H9 (cell line): ENCODE results near the gene PDPN. TPM values are rescaled to one million over a fixed set of nuclear protein-coding genes. Genes with fewer than 3 reads are reported as not detected.

Experiments used
- DNase-seq: peaks from one replicate; pipeline ENCODE4 v3.0.0-alpha.2; 2017
- H2AFZ ChIP-seq: one replicate; pipeline ENCODE4 v1.6.1; 2013; ENCODE audit warnings: mild to moderate bottlenecking, low read length, control low read depth, moderate library complexity
- H2AK5ac ChIP-seq: 2 replicates; pipeline ENCODE4 v1.6.1; 2013; ENCODE audit warnings: low read length, control low read depth, mixed read lengths; ENCODE audit not compliant: insufficient read length
- H2BK120ac ChIP-seq: one replicate; pipeline ENCODE4 v1.6.1; 2013; ENCODE audit warnings: low read depth, mild to moderate bottlenecking, low read length, control low read depth, inconsistent platforms; ENCODE audit not compliant: poor library complexity, severe bottlenecking
- H2BK12ac ChIP-seq: 2 replicates; pipeline ENCODE4 v1.6.1; 2013; ENCODE audit warnings: low read length, control low read depth, mixed read lengths, low read depth; ENCODE audit not compliant: insufficient read length
- H2BK15ac ChIP-seq: 2 replicates; pipeline ENCODE4 v1.6.1; 2013; ENCODE audit warnings: low read depth, low read length, control low read depth
- H2BK20ac ChIP-seq: one replicate; pipeline ENCODE4 v1.6.1; 2013; ENCODE audit warnings: low read depth, mild to moderate bottlenecking, low read length, control low read depth, inconsistent platforms; ENCODE audit not compliant: poor library complexity, severe bottlenecking
- H2BK5ac ChIP-seq: 2 replicates; pipeline ENCODE4 v1.6.1; 2013; ENCODE audit warnings: low read length, control low read depth, mixed read lengths; ENCODE audit not compliant: insufficient read length
- H3K14ac ChIP-seq: 2 replicates; pipeline ENCODE4 v1.6.1; 2013; ENCODE audit warnings: low read length, control low read depth; ENCODE audit not compliant: insufficient read depth
- H3K18ac ChIP-seq: 2 replicates; pipeline ENCODE4 v1.6.1; 2013; ENCODE audit warnings: low read depth, mild to moderate bottlenecking, mixed read lengths, low read length, control low read depth; ENCODE audit not compliant: insufficient read length
- H3K23ac ChIP-seq: 2 replicates; pipeline ENCODE4 v1.6.1; 2013; ENCODE audit warnings: low read length, control low read depth, mixed read lengths, low read depth; ENCODE audit not compliant: insufficient read length
- H3K23me2 ChIP-seq: 2 replicates; pipeline ENCODE4 v1.6.1; 2013; ENCODE audit warnings: low read depth, mild to moderate bottlenecking, mixed read lengths, low read length, control low read depth; ENCODE audit not compliant: insufficient read length, poor library complexity, severe bottlenecking
- H3K27ac ChIP-seq: 2 replicates; pipeline ENCODE4 v1.5.1; 2013; ENCODE audit warnings: low read length, control low read depth, mixed read lengths, low read depth; ENCODE audit not compliant: insufficient read length
- H3K27me3 ChIP-seq: 2 replicates; pipeline ENCODE4 v1.6.1; 2013; ENCODE audit warnings: low read length, control low read depth, inconsistent platforms; ENCODE audit not compliant: insufficient read depth
- H3K4ac ChIP-seq: 2 replicates; pipeline ENCODE4 v1.6.1; 2013; ENCODE audit warnings: low read depth, mild to moderate bottlenecking, control low read depth, inconsistent platforms, low read length, moderate library complexity
- H3K4me1 ChIP-seq: 2 replicates; pipeline ENCODE4 v1.6.1; 2013; ENCODE audit warnings: low read length, control low read depth, inconsistent platforms; ENCODE audit not compliant: insufficient read depth
- H3K4me2 ChIP-seq: 2 replicates; pipeline ENCODE4 v1.6.1; 2013; ENCODE audit warnings: low read length, control low read depth, mixed read lengths; ENCODE audit not compliant: insufficient read length, insufficient read depth
- H3K56ac ChIP-seq: 2 replicates; pipeline ENCODE4 v1.6.1; 2013; ENCODE audit warnings: low read depth, mild to moderate bottlenecking, mixed read lengths, low read length, control low read depth; ENCODE audit not compliant: insufficient read length
- H3K79me1 ChIP-seq: 2 replicates; pipeline ENCODE4 v1.6.1; 2013; ENCODE audit warnings: low read depth, mild to moderate bottlenecking, moderate library complexity, low read length, control low read depth, inconsistent platforms; ENCODE audit not compliant: insufficient read depth, poor library complexity, severe bottlenecking
- H3K79me2 ChIP-seq: 2 replicates; pipeline ENCODE4 v1.6.1; 2013; ENCODE audit warnings: low read length, control low read depth, inconsistent platforms; ENCODE audit not compliant: insufficient read depth
- H3K9ac ChIP-seq: 2 replicates; pipeline ENCODE4 v1.6.1; 2013; ENCODE audit warnings: low read length, control low read depth, mixed read lengths; ENCODE audit not compliant: insufficient read length; ENCODE audit errors: extremely low read depth
- H3K9me3 ChIP-seq: one replicate; pipeline ENCODE4 v1.6.1; 2013; ENCODE audit warnings: low read depth, low read length, inconsistent platforms; ENCODE audit not compliant: control insufficient read depth
- H3T11ph ChIP-seq: one replicate; pipeline ENCODE4 v1.6.1; 2013; ENCODE audit warnings: mild to moderate bottlenecking, low read length, control low read depth, inconsistent platforms
- H4K20me1 ChIP-seq: one replicate; pipeline ENCODE4 v1.6.1; 2013; ENCODE audit not compliant: control insufficient read depth, insufficient read length, insufficient read depth
- H4K5ac ChIP-seq: 2 replicates; pipeline ENCODE4 v1.6.1; 2013; ENCODE audit warnings: low read depth, mild to moderate bottlenecking, mixed read lengths, low read length, control low read depth; ENCODE audit not compliant: insufficient read length
- H4K8ac ChIP-seq: replicated peaks from 2 replicates; pipeline ENCODE4 v1.6.1; 2013; ENCODE audit warnings: low read length, control low read depth, mixed read lengths, low read depth; ENCODE audit not compliant: insufficient read length
- H4K91ac ChIP-seq: 2 replicates; pipeline ENCODE4 v1.6.1; 2013; ENCODE audit warnings: low read depth, mild to moderate bottlenecking, moderate library complexity, mixed read lengths, low read length, control low read depth; ENCODE audit not compliant: insufficient read length
- H3K27ac Mint-ChIP-seq, 3 experiments: 2 replicates in 2 of 3; 3 replicates in 1 of 3; pipeline ENCODE4 v1.8.0; 2020 to 2021; ENCODE audit warnings: mixed read lengths in 3 of 3, mild to moderate bottlenecking in 1 of 3, moderate library complexity in 1 of 3
- H3K27me3 Mint-ChIP-seq: 2 replicates; pipeline ENCODE4 v1.8.0; 2021; ENCODE audit warnings: low read depth, mild to moderate bottlenecking, moderate library complexity, mixed read lengths
- H3K36me3 Mint-ChIP-seq, 3 experiments: 2 replicates in 2 of 3; 3 replicates in 1 of 3; pipeline ENCODE4 v1.8.0; 2020 to 2021; ENCODE audit warnings: low read depth in 3 of 3, mixed read lengths in 3 of 3; ENCODE audit not compliant: insufficient read depth in 1 of 3
- H3K4me1 Mint-ChIP-seq, 2 experiments: 2 replicates each; pipeline ENCODE4 v1.8.0; 2020; ENCODE audit warnings: mixed read lengths in 2 of 2
- H3K4me3 Mint-ChIP-seq, 2 experiments: 2 replicates in 1 of 2; 3 replicates in 1 of 2; pipeline ENCODE4 v1.8.0; 2020 to 2021; ENCODE audit warnings: mild to moderate bottlenecking in 2 of 2, mixed read lengths in 2 of 2, moderate library complexity in 1 of 2
- H3K9me3 Mint-ChIP-seq, 2 experiments: 2 replicates in 1 of 2; 3 replicates in 1 of 2; pipeline ENCODE4 v1.8.0; 2020; ENCODE audit warnings: mild to moderate bottlenecking in 2 of 2, mixed read lengths in 2 of 2, moderate library complexity in 1 of 2
- CTCF ChIP-seq: fragments of 200-600 bp; sonication (generic); conservative IDR thresholded peaks from 3 replicates; pipeline ENCODE4 v1.8.0; 2021; ENCODE audit warnings: antibody characterized with exemption, mild to moderate bottlenecking
- total RNA-seq: library from RNA; stranded (reverse); gene quantifications from 2 replicates; pipeline ENCODE4 v1.2.1, GENCODE V29; 2021

PDPN gene
- total RNA-seq, 1 experiment from 2014 or later = 205 TPM

GRCh38 chr1:13627127-13627526 lies 43.5 kb downstream of the PDPN start:
- no peak overlapping the region for H2AK5ac ChIP-seq
- no peak overlapping the region for H3K56ac ChIP-seq
- H3K79me2 ChIP-seq = no peaks in the 10 kb centered on the region
- H2BK20ac ChIP-seq = no peak overlapping the region
- H3K4me3 Mint-ChIP-seq = no peak overlapping the region
- H2BK12ac ChIP-seq = no peak overlapping the region
- no peak overlapping the region for H3K23ac ChIP-seq
- H3K14ac ChIP-seq = no peak overlapping the region
- no peak overlapping the region for H2BK120ac ChIP-seq
- H3K4me2 ChIP-seq = no peak overlapping the region
- peaks cover 3 to 13% (median 9%) of the 10 kb centered on the region in 3 experiments for H3K36me3 Mint-ChIP-seq
- no peak overlapping the region for H4K8ac ChIP-seq
- no peak overlapping the region for H4K91ac ChIP-seq
- H3K4ac ChIP-seq = no peak overlapping the region
- H4K5ac ChIP-seq = no peak overlapping the region
- no peak overlapping the region for H2BK15ac ChIP-seq
- no peaks in the 10 kb centered on the region for H3K79me1 ChIP-seq
- peaks cover 9 to 15% of the 10 kb centered on the region in 2 experiments for H3K9me3 Mint-ChIP-seq
- H3K4me1 ChIP-seq = no peaks in the 10 kb centered on the region
- no peak for TF ChIP-seq CTCF
- no peaks in the 10 kb centered on the region for H3K27me3 ChIP-seq
- H3K4me1 Mint-ChIP-seq = 0 out of 4 replicates have a peak, but pooled peaks cover 0 to 3% of the 10 kb centered on the region in 2 experiments
- H3K27me3 Mint-ChIP-seq = peaks cover 3% of the 10 kb centered on the region; the same call in 1 of the 2 replicates
- H3K9ac ChIP-seq = no peak overlapping the region
- H2BK5ac ChIP-seq = no peak overlapping the region
- no peaks in the 10 kb centered on the region for H4K20me1 ChIP-seq
- no peak overlapping the region for H2AFZ ChIP-seq
- no peak overlapping the region for H3K18ac ChIP-seq
- no peak overlapping the region for H3K27ac Mint-ChIP-seq
- H3K27ac ChIP-seq = no peak overlapping the region
- peaks cover 7% of the 10 kb centered on the region for H3K9me3 ChIP-seq
- no peaks in the 10 kb centered on the region for H3K23me2 ChIP-seq
- no peak overlapping the region for H3T11ph ChIP-seq
- DNase-seq = no peak
